B cell (primary cell): Measurements from ENCODE around the gene BMP7. TPM values are rescaled to one million over a fixed set of nuclear protein-coding genes. Genes with fewer than 3 reads are reported as not detected.

Experiments used
- ATAC-seq: fragments of 200-7000 bp; cut with Tn5 transposase; one replicate; pipeline ENCODE4 v1.10.0; 2021; ENCODE audit warnings: low read depth, mild to moderate bottlenecking, moderate number of reproducible peaks, moderate library complexity
- CTCF ChIA-PET: fragments of 350-600 bp; sonication (Branson Sonifier 250); formaldehyde crosslinking; loops from one replicate; lab custom pipeline; 2021; ENCODE audit warnings: antibody characterized with exemption, inconsistent platforms; lab: Charles Lee
- POLR2A ChIA-PET: fragments of 350-600 bp; sonication (Branson Sonifier 250); formaldehyde crosslinking; loops from one replicate; lab custom pipeline; 2021; ENCODE audit warnings: antibody characterized with exemption; lab: Charles Lee
- DNase-seq: peaks from one replicate; pipeline ENCODE4 v3.0.0; 2013
- H2AFZ ChIP-seq: 2 replicates; pipeline ENCODE4 v1.6.1; 2012; ENCODE audit warnings: mild to moderate bottlenecking, low read depth, low read length; ENCODE audit not compliant: insufficient read depth, poor library complexity, severe bottlenecking
- H3K27ac ChIP-seq, 2 donors: 1 replicate in 1 of 2; 2 replicates in 1 of 2; pipeline ENCODE4 v1.5.1; 2012 to 2013; ENCODE audit warnings: low read length in 2 of 2, mild to moderate bottlenecking in 2 of 2, moderate library complexity in 1 of 2
- H3K27me3 ChIP-seq, 4 experiments: fragments of 200-600 bp in 1 of 4; sonication (generic) in 1 of 4; replicated peaks in 1 of 4; 1 replicate in 2 of 4; 2 replicates in 2 of 4; pipeline versions ENCODE4 v1.6.1 to v1.7.0; 2013 to 2016; ENCODE audit warnings: low read length in 3 of 4, mild to moderate bottlenecking in 2 of 4, mixed read lengths in 1 of 4, moderate library complexity in 1 of 4; ENCODE audit not compliant: insufficient read depth in 4 of 4, control insufficient read depth in 3 of 4; ENCODE audit errors: control extremely low read depth in 1 of 4
- H3K36me3 ChIP-seq, 2 experiments: replicated peaks in 1 of 2; 1 replicate in 1 of 2; 2 replicates in 1 of 2; pipeline versions ENCODE4 v1.6.1 to v1.7.1; 2013; ENCODE audit warnings: low read length in 1 of 2; ENCODE audit not compliant: insufficient read depth in 2 of 2, control insufficient read depth in 1 of 2; ENCODE audit errors: control extremely low read depth in 1 of 2, extremely low read depth in 1 of 2
- H3K4me1 ChIP-seq, 2 donors: fragments of 200-600 bp in 1 of 2; sonication (generic) in 1 of 2; 1 replicate in 1 of 2; 2 replicates in 1 of 2; pipeline versions ENCODE4 v1.5.1 to v1.6.1; 2013 to 2017; ENCODE audit warnings: low read length in 2 of 2; ENCODE audit not compliant: control insufficient read depth in 2 of 2, insufficient read depth in 2 of 2
- H3K4me2 ChIP-seq: replicated peaks from 2 replicates; pipeline ENCODE3; 2012; ENCODE audit warnings: mild to moderate bottlenecking, low read depth, low read length; ENCODE audit not compliant: poor library complexity, severe bottlenecking
- H3K4me3 ChIP-seq, 5 experiments: fragments of 200-600 bp in 1 of 5; sonication (generic) in 1 of 5; 1 replicate in 3 of 5; 2 replicates in 2 of 5; pipeline versions ENCODE4 v1.5.1 to v1.7.0; 2011 to 2016; ENCODE audit warnings: low read length in 4 of 5, mild to moderate bottlenecking in 4 of 5, low read depth in 2 of 5, control low read depth in 1 of 5, moderate library complexity in 1 of 5; ENCODE audit not compliant: insufficient read depth in 1 of 5; ENCODE audit errors: control extremely low read depth in 1 of 5, extremely low read depth in 1 of 5
- H3K79me2 ChIP-seq: fragments of 200-600 bp; sonication (generic); one replicate; pipeline ENCODE4 v1.6.0; 2016; ENCODE audit warnings: low read length; ENCODE audit not compliant: control insufficient read depth, insufficient read depth
- H3K9ac ChIP-seq: fragments of 200-600 bp; sonication (generic); 2 replicates; pipeline ENCODE4 v1.6.1; 2017; ENCODE audit warnings: mild to moderate bottlenecking, low read length, moderate library complexity
- H3K9me3 ChIP-seq, 3 donors: one replicate each; pipeline versions ENCODE4 v1.6.1 to v1.7.1; 2013; ENCODE audit warnings: low read length in 2 of 3; ENCODE audit not compliant: control insufficient read depth in 2 of 3, insufficient read depth in 1 of 3; ENCODE audit errors: control extremely low read depth in 1 of 3
- H4K20me1 ChIP-seq: 2 replicates; pipeline ENCODE4 v1.6.0; 2012; ENCODE audit warnings: mild to moderate bottlenecking, low read length; ENCODE audit not compliant: insufficient read depth, control insufficient read depth, poor library complexity, severe bottlenecking
- H3K27ac Mint-ChIP-seq: one replicate; pipeline ENCODE4 v1.8.0; 2021; ENCODE audit warnings: mixed read lengths
- H3K27me3 Mint-ChIP-seq: one replicate; pipeline ENCODE4 v1.8.0; 2021; ENCODE audit warnings: mixed read lengths
- H3K4me1 Mint-ChIP-seq: one replicate; pipeline ENCODE4 v1.8.0; 2021; ENCODE audit warnings: mixed read lengths
- H3K4me3 Mint-ChIP-seq: one replicate; pipeline ENCODE4 v1.8.0; 2021; ENCODE audit warnings: mixed read lengths
- H3K9me3 Mint-ChIP-seq: one replicate; pipeline ENCODE4 v1.8.0; 2022; ENCODE audit warnings: mixed read lengths; ENCODE audit not compliant: insufficient read depth
- CTCF ChIP-seq: fragments of 200-600 bp; IDR thresholded peaks from one replicate; pipeline ENCODE4 v1.8.0; 2022; ENCODE audit warnings: antibody characterized with exemption, mild to moderate bottlenecking
- EZH2 ChIP-seq: IDR thresholded peaks from 2 replicates; pipeline ENCODE4 v1.6.1; 2012; ENCODE audit warnings: borderline replicate concordance, low read depth, mild to moderate bottlenecking, moderate library complexity, low read length; ENCODE audit not compliant: insufficient read depth, poor library complexity, severe bottlenecking
- WGBS: methylation state at CpG from one replicate; pipeline ENCODE4 v1.1.5; 2013; ENCODE audit warnings: missing lambda C conversion rate; ENCODE audit not compliant: insufficient coverage; 5-methylcytosine and 5-hydroxymethylcytosine counted together
- intact Hi-C: fragments of 100-400 bp; cut with micrococcal nuclease; formaldehyde crosslinking; loops from one replicate; pipeline ENCODE4 v1.10.0; 2022
- polyA plus RNA-seq: library from polyadenylated mRNA; depleted of rRNA; stranded (reverse); fragments of >200 nt; gene quantifications from 2 replicates; pipeline ENCODE4 v1.2.3, GENCODE V29; 2012
- total RNA-seq, 2 donors: library from RNA; stranded (reverse); fragments of 120-200 nt in 1 of 2; gene quantifications; 1 replicate in 1 of 2; 2 replicates in 1 of 2; pipeline versions ENCODE4 v1.2.3 to v1.2.4, GENCODE V29; 2013 to 2022

Gene BMP7
- total and polyA plus RNA-seq, 2 donors (not counting 1 experiment from before 2014, with no cell fraction given): not detected

- intact Hi-C loops: no loop called here
- Histone ChIP-seq H3K4me1 (no peaks in the 10 kb centered on the region), H3K27me3 (no peaks in the 10 kb centered on the region), H2AFZ (no peak overlapping the region), H3K27ac (no peak overlapping the region), H3K4me2 (no peak overlapping the region), H3K9ac (no peak overlapping the region), H3K4me3 (no peak overlapping the region), H3K79me2 (no peaks in the 10 kb centered on the region), H3K36me3 (no peaks in the 10 kb centered on the region), H3K9me3 (peaks cover 0 to 21% (median 0%) of the 10 kb centered on the region in 3 donors), H4K20me1 (no peaks in the 10 kb centered on the region)
- WGBS: 43% methylated on average over 3 of the region's 5 CpGs
- ChIA-PET POLR2A (no interaction called here), CTCF (no interaction called here)
- Mint-ChIP-seq H3K4me1 (no peaks in the 10 kb centered on the region), H3K27me3 (peaks cover 17% of the 10 kb centered on the region), H3K4me3 (no peak overlapping the region), H3K9me3 (no peaks in the 10 kb centered on the region), H3K27ac (no peak overlapping the region)
- no peak for ATAC-seq
- no peak for TF ChIP-seq EZH2
- no peak for TF ChIP-seq CTCF
- DNase-seq: no peak
These were observed 119.3 kb downstream of the BMP7 start for GRCh38 chr20:57147185-57147584.

GRCh38 chr20:57146155-57146554 lies 120.3 kb downstream of the BMP7 start:
- TF ChIP-seq CTCF: no peak
- TF ChIP-seq EZH2: no peak
- DNase-seq: no peak
- no peaks in the 10 kb centered on the region for H3K9me3 Mint-ChIP-seq
- H3K4me1 Mint-ChIP-seq: no peaks in the 10 kb centered on the region
- no peak overlapping the region for H3K4me3 Mint-ChIP-seq
- no peak overlapping the region for H3K4me2 ChIP-seq
- H4K20me1 ChIP-seq: no peaks in the 10 kb centered on the region
- H3K4me1 ChIP-seq: no peaks in the 10 kb centered on the region
- H3K36me3 ChIP-seq: no peaks in the 10 kb centered on the region
- H2AFZ ChIP-seq: no peak overlapping the region
- WGBS: 93% methylated on average over 2 of the region's 2 CpGs
- H3K27me3 Mint-ChIP-seq: peaks cover 17% of the 10 kb centered on the region
- no peak overlapping the region for H3K27ac ChIP-seq
- ChIA-PET CTCF (no interaction called here), POLR2A (no interaction called here)
- H3K79me2 ChIP-seq: no peaks in the 10 kb centered on the region
- intact Hi-C loops: no loop called here
- no peak overlapping the region for H3K27ac Mint-ChIP-seq
- no peak overlapping the region for H3K9ac ChIP-seq
- H3K27me3 ChIP-seq: no peaks in the 10 kb centered on the region
- peaks cover 0 to 17% (median 0%) of the 10 kb centered on the region in 3 donors for H3K9me3 ChIP-seq
- no peak overlapping the region for H3K4me3 ChIP-seq
- ATAC-seq: no peak
